ENCODE results near the gene BSDC1. TPM values are rescaled to one million over a fixed set of nuclear protein-coding genes. Genes with fewer than 3 reads are reported as not detected.
"Not testable (repeated sequence)": the region's sequence is repeated elsewhere in the genome, so short reads cannot be mapped to it uniquely, and the experiment has no call there.

The BSDC1 gene
- total RNA-seq, 1 donor from 2014 or later, result 71.9 TPM

DNA sequence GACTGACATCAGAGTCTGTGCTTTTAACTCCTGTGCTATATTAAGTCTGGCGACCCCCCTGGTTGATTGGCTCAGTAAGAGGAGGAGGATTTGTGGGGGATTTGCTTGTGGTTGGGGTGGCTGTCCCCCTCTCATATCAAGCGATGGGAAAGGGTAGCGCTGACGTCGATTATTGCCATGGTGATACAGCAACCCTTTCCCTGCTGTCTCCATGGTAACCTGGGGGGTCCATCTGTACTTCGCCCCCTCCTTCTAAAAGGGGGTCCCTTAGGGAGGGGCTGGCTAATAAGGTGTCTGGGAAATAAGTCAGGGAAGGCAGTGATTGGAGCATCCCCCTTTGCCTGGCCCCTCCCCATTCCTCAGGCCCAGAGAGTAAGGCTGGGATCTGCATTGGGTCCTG, 36.6 kb downstream of the BSDC1 start:
- TF ChIP-seq, protein P1, sequence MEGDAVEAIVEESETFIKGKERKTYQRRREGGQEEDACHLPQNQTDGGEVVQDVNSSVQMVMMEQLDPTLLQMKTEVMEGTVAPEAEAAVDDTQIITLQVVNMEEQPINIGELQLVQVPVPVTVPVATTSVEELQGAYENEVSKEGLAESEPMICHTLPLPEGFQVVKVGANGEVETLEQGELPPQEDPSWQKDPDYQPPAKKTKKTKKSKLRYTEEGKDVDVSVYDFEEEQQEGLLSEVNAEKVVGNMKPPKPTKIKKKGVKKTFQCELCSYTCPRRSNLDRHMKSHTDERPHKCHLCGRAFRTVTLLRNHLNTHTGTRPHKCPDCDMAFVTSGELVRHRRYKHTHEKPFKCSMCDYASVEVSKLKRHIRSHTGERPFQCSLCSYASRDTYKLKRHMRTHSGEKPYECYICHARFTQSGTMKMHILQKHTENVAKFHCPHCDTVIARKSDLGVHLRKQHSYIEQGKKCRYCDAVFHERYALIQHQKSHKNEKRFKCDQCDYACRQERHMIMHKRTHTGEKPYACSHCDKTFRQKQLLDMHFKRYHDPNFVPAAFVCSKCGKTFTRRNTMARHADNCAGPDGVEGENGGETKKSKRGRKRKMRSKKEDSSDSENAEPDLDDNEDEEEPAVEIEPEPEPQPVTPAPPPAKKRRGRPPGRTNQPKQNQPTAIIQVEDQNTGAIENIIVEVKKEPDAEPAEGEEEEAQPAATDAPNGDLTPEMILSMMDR (IDR thresholded peaks at IDR 0.05; ENCODE audit: insufficient read depth, low read depth, low read length), result no peak
- TF ChIP-seq EZH2 (IDR thresholded peaks at IDR 0.05; ENCODE audit: insufficient read depth, low read length), result no peak
- Mint-ChIP-seq H3K4me1 (ENCODE audit: low read depth, unreplicated experiment) (peaks cover 19% of the 10 kb centered on the region), H3K36me3 (ENCODE audit: low read depth, unreplicated experiment) (peaks cover 7% of the 10 kb centered on the region), H3K9me3 (ENCODE audit: unreplicated experiment) (no peaks in the 10 kb centered on the region), H3K27ac (ENCODE audit: unreplicated experiment) (no peak overlapping the region), H3K4me3 (ENCODE audit: unreplicated experiment) (no peak overlapping the region), H3K27me3 (ENCODE audit: low read depth, unreplicated experiment) (no peaks in the 10 kb centered on the region)
- H3K27me3 ChIP-seq (ENCODE audit: insufficient read depth, low read length), result no peaks in the 10 kb centered on the region
- H3K27ac ChIP-seq (ENCODE audit: low read depth, low read length), result no peak overlapping the region
- no peak overlapping the region for H3K9ac ChIP-seq (ENCODE audit: low read length)
- H3K9me3 ChIP-seq (ENCODE audit: insufficient read depth, low read depth, low read length), result no peaks in the 10 kb centered on the region
- no peak for FAIRE-seq
- H3K4me3 ChIP-seq (ENCODE audit: insufficient read depth, low read depth, low read length), result no peak overlapping the region
- H4K20me1 ChIP-seq (ENCODE audit: insufficient read depth, low read length), result peaks cover 4% of the 10 kb centered on the region
- H2AFZ ChIP-seq (ENCODE audit: low read depth, low read length), result no peak overlapping the region
- no peak for DNase-seq (ENCODE audit: low read depth)
- peaks cover 25% of the 10 kb centered on the region for H3K4me1 ChIP-seq (ENCODE audit: insufficient read depth, low read length)
- H3K36me3 ChIP-seq (ENCODE audit: insufficient read depth, low read length), result no peaks in the 10 kb centered on the region
- no peak overlapping the region for H3K4me2 ChIP-seq (ENCODE audit: low read length)
- no peaks in the 10 kb centered on the region for H3K79me2 ChIP-seq (ENCODE audit: insufficient read depth, low read length)

DNA sequence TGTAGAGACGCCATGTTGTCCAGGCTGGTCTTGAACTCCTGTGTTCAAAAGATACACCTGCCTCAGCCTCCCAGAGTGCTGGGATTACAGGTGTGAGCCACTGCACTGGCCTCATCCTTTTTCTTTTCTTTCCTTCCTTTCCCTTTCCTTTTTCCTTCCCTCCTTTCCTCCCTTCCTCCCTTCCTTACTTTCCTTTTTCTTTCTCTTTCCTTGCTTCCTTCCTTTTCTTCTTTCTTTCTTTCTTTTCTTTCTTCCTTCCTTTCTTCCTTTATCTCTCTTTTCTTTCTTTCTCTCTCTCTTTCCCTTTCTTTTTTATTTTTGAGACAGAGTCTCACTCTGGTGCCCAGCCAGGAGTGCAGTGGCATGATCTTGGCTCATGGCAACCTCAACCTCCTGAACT, 37.8 kb downstream of the BSDC1 start:
- no peak overlapping the region for H3K27ac Mint-ChIP-seq (ENCODE audit: unreplicated experiment)
- FAIRE-seq, result no peak

DNA sequence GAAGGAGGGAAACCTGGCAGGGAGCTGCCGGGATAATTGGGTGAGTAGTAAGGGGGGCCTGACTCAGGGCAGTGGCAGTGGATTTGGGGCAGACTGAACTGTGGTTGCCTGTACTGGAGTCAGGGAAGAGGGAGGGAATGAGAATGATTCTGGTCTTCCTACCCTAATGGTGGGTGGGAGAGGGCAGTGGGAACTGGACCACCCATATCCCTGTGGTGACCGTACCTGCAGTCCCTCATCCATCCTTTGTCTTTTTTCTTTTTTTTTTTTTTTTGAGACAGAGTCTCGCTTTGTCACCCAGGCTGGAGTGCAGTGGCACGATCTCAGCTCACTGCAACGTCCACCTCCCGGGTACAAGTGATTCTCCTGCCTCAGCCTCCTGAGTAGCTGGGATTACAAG, 38.5 kb downstream of the BSDC1 start:
- not testable (repeated sequence) for H3K4me2 ChIP-seq (ENCODE audit: low read length); H3K79me2 ChIP-seq (ENCODE audit: insufficient read depth, low read length); H4K20me1 ChIP-seq (ENCODE audit: insufficient read depth, low read length); H2AFZ ChIP-seq (ENCODE audit: low read depth, low read length); FAIRE-seq; H3K27me3 Mint-ChIP-seq (ENCODE audit: low read depth, unreplicated experiment); H3K9me3 Mint-ChIP-seq (ENCODE audit: unreplicated experiment); H3K27ac ChIP-seq (ENCODE audit: low read depth, low read length); H3K36me3 Mint-ChIP-seq (ENCODE audit: low read depth, unreplicated experiment); H3K9ac ChIP-seq (ENCODE audit: low read length); H3K4me3 ChIP-seq (ENCODE audit: insufficient read depth, low read depth, low read length); H3K4me3 Mint-ChIP-seq (ENCODE audit: unreplicated experiment); H3K9me3 ChIP-seq (ENCODE audit: insufficient read depth, low read depth, low read length); H3K27ac Mint-ChIP-seq (ENCODE audit: unreplicated experiment); H3K27me3 ChIP-seq (ENCODE audit: insufficient read depth, low read length); DNase-seq (ENCODE audit: low read depth); H3K36me3 ChIP-seq (ENCODE audit: insufficient read depth, low read length)
- peaks cover 24% of the 10 kb centered on the region for H3K4me1 ChIP-seq (ENCODE audit: insufficient read depth, low read length)
- H3K4me1 Mint-ChIP-seq (ENCODE audit: low read depth, unreplicated experiment), result peaks cover 18% of the 10 kb centered on the region

More for the DNA sequence above, 37.8 kb downstream of the BSDC1 start:
- Mint-ChIP-seq H3K9me3 (ENCODE audit: unreplicated experiment) (no peaks in the 10 kb centered on the region), H3K27me3 (ENCODE audit: low read depth, unreplicated experiment) (no peaks in the 10 kb centered on the region), H3K4me3 (ENCODE audit: unreplicated experiment) (no peak overlapping the region), H3K36me3 (ENCODE audit: low read depth, unreplicated experiment) (peaks cover 3% of the 10 kb centered on the region), H3K4me1 (ENCODE audit: low read depth, unreplicated experiment) (peaks cover 18% of the 10 kb centered on the region)
- Histone ChIP-seq H3K9me3 (ENCODE audit: insufficient read depth, low read depth, low read length) (no peaks in the 10 kb centered on the region), H2AFZ (ENCODE audit: low read depth, low read length) (no peak overlapping the region), H3K4me2 (ENCODE audit: low read length) (no peak overlapping the region), H4K20me1 (ENCODE audit: insufficient read depth, low read length) (peaks cover 4% of the 10 kb centered on the region), H3K27me3 (ENCODE audit: insufficient read depth, low read length) (no peaks in the 10 kb centered on the region), H3K9ac (ENCODE audit: low read length) (no peak overlapping the region), H3K79me2 (ENCODE audit: insufficient read depth, low read length) (no peaks in the 10 kb centered on the region), H3K4me3 (ENCODE audit: insufficient read depth, low read depth, low read length) (no peak overlapping the region), H3K27ac (ENCODE audit: low read depth, low read length) (no peak overlapping the region), H3K36me3 (ENCODE audit: insufficient read depth, low read length) (no peaks in the 10 kb centered on the region), H3K4me1 (ENCODE audit: insufficient read depth, low read length) (peaks cover 24% of the 10 kb centered on the region)
- TF ChIP-seq, protein P1 (IDR thresholded peaks at IDR 0.05; ENCODE audit: insufficient read depth, low read depth, low read length), result no peak
- no peak for TF ChIP-seq EZH2 (IDR thresholded peaks at IDR 0.05; ENCODE audit: insufficient read depth, low read length)
- no peak for DNase-seq (ENCODE audit: low read depth)
